Esophagus muscularis mucosa (tissue), 4 donors: ENCODE measurements around the gene PTPRK.

Experiments
- CTCF ChIP-seq, 3 experiments: fragments of 200-600 bp in 2 of 3; fragments of 450-650 bp in 1 of 3; sonication (generic) in 2 of 3; IDR thresholded peaks; one replicate each; pipeline ENCODE4 v1.5.1; 2017 to 2019; ENCODE audit warnings: antibody characterized with exemption in 3 of 3, mild to moderate bottlenecking in 2 of 3, moderate library complexity in 1 of 3
- EP300 ChIP-seq: sonication (generic); formaldehyde crosslinking; IDR thresholded peaks from one replicate; pipeline ENCODE4 v1.6.1; 2017; ENCODE audit warnings: antibody characterized with exemption
- POLR2A ChIP-seq: fragments of 450-650 bp; IDR thresholded peaks from one replicate; pipeline ENCODE4 v1.6.1; 2017; ENCODE audit warnings: antibody characterized with exemption, moderate library complexity, mild to moderate bottlenecking, low read depth

GRCh38 chr6:128265706-128266105 is 254.7 kb downstream of the PTPRK start:
- TF ChIP-seq CTCF (IDR thresholded peaks at IDR 0.05) (no peak), POLR2A (no peak), EP300 (no peak)
